Sigmoid colon (tissue), 4 donors: Measurements from ENCODE around the gene LUC7L3.

Experiments
- EP300 ChIP-seq, 4 donors: sonication (generic); formaldehyde crosslinking; IDR thresholded peaks; one replicate each; pipeline ENCODE4 v1.6.1; 2017; ENCODE audit warnings: antibody characterized with exemption in 4 of 4
- POLR2A ChIP-seq, 2 donors: fragments of 450-650 bp; IDR thresholded peaks; one replicate each; pipeline ENCODE4 v1.6.1; 2016; ENCODE audit warnings: antibody characterized with exemption in 2 of 2, mild to moderate bottlenecking in 2 of 2, moderate library complexity in 2 of 2
- POLR2AphosphoS5 ChIP-seq, 4 donors: sonication (generic); formaldehyde crosslinking; IDR thresholded peaks; one replicate each; pipeline ENCODE4 v1.6.1; 2017; ENCODE audit warnings: antibody characterized with exemption in 4 of 4
- TF ChIP-seq, protein P1 (sequence below), 4 experiments: fragments of 450-650 bp in 3 of 4; fragments of 200-600 bp in 1 of 4; IDR thresholded peaks; one replicate each; pipeline ENCODE4 v1.5.1; 2016 to 2019; ENCODE audit warnings: antibody characterized with exemption in 4 of 4, mild to moderate bottlenecking in 3 of 4, moderate library complexity in 2 of 4

DNA sequence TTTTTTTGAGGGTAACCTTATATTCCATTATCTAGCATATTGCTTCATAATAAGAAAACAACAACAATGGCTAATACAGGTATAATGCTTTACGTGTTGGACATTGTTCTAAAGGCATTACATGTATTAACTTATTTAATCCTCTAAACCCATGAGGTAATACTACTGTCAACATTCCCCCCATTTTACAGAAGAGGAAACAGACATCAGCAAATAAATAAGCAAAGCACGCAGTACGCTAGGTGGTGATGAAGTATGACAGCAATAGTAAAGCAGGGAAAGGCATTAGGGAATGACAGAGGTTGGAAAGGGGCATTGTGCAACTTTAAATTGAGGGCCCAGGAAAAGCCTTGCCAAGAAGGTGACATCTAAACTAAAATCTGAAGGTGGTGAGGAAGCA is 16.2 kb upstream of the LUC7L3 start:
- TF ChIP-seq, protein P1, sequence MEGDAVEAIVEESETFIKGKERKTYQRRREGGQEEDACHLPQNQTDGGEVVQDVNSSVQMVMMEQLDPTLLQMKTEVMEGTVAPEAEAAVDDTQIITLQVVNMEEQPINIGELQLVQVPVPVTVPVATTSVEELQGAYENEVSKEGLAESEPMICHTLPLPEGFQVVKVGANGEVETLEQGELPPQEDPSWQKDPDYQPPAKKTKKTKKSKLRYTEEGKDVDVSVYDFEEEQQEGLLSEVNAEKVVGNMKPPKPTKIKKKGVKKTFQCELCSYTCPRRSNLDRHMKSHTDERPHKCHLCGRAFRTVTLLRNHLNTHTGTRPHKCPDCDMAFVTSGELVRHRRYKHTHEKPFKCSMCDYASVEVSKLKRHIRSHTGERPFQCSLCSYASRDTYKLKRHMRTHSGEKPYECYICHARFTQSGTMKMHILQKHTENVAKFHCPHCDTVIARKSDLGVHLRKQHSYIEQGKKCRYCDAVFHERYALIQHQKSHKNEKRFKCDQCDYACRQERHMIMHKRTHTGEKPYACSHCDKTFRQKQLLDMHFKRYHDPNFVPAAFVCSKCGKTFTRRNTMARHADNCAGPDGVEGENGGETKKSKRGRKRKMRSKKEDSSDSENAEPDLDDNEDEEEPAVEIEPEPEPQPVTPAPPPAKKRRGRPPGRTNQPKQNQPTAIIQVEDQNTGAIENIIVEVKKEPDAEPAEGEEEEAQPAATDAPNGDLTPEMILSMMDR (IDR thresholded peaks at IDR 0.05), result no peak
- TF ChIP-seq EP300 (IDR thresholded peaks at IDR 0.05) (no peak), POLR2A (IDR thresholded peaks at IDR 0.05) (no peak), POLR2AphosphoS5 (IDR thresholded peaks at IDR 0.05) (no peak)
